COR-L47 (cell line): ENCODE measurements around the gene SELENOO.
A peak's percentile ranks its signal among the peaks of the same experiment; 100 is the strongest.

ENCODE experiments used
- DNase-seq: peaks from one replicate; lab custom pipeline; 2025; lab: John Stamatoyannopoulos, UW

SELENOO gene

DNA sequence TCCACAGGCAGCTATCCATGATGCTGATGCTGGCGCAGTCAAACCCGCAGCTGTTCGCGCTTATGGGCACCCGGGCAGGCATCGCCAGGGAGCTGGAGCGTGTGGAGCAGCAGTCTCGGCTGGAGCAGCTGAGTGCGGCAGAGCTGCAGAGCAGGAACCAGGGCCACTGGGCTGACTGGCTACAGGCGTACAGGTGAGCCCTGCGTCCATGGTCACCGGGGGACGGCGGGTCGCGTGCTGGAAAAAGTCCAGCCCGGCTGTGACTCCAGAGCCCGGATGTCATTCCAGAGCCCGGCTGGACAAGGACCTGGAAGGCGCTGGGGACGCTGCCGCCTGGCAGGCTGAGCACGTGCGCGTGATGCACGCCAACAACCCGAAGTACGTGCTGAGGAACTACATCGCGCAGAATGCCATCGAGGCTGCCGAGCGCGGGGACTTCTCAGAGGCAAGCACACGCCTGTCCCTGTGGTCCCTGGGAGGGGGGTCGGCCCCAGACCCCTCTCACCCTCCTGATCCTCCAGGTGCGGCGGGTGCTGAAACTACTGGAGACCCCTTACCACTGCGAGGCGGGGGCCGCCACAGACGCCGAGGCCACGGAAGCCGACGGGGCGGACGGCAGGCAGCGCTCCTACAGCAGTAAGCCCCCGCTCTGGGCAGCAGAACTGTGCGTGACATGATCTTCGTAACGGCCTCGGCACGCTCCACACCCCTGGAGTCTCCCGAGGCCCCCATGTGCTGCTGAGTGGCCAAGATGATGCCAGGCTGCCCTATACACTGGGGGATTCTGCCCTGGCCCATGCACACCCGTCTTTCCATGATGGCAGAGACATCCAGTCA, 16.1 kb downstream of the SELENOO start:
- DNase-seq, result no peak

DNA sequence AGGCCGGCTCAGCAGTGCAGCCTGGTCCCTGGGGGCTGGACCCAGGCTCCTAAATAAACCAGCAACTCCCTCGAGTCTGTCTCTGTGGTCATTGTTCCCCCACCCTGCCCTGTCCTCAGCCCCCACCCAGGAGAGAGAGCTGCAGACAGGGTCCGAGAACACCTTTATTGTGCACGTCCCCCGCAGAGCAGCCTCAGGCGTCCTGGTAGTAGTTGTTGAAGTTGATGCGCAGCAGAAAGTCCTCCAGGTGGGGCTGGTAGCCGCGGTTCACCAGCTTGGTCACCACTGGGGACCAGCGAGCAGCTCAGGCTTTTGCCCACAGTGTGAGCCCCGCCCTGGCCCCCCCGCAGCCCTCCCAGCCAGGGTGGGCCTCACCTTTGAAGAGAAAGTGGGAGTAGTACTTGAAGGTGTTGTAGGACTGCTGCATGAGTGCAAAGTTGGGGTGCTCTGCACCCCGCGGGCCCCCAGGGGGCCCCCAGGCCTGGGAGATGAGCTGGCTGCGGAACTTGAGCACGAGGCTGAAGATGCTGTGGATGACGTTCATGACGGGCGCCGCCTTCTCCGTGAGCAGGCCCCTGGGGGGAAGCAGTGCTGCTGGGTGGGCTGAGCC, 16.8 kb downstream of the SELENOO start:
- no peak for DNase-seq

DNA sequence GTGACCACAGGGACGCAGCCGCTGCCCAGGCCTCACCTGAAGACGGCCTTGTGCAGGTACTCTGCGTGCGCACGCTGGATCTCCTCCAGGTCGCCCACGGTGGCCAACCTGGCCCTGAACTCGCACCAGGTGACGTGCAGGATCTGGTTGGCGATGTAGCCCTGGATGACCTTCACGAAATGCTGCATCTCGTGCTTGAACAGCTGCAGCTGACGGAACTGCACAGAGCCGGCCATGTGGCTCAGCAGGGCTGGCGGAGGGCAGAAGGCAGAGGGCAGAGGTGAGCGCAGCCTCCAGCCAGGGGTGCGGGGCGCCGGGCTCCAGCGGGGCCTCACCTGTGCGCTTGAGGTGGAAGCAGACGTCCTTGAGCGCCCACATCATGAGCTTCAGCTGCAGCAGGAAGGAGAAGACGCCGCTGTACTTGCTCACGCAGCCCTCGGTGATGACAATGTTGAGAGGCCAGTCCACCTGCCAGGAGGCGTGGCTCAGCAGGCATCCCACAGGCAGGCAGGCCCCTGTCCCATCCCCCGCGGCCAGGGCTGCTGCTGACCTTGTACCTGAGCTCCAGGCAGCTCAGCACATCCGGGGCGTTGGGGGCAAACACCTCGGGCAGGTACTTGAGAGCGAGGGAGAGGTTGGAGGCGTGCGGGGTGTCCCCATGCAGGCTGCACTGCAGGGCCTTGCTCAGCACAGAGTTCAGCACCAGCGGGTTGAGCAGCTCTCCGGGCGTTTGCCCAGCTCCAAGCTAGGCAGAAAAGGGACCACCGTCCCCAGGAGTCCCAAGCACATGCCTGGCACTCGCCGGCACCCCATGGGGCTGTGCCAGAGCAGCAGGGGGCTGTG, 17.6 kb downstream of the SELENOO start:
- DNase-seq, result no peak

DNA sequence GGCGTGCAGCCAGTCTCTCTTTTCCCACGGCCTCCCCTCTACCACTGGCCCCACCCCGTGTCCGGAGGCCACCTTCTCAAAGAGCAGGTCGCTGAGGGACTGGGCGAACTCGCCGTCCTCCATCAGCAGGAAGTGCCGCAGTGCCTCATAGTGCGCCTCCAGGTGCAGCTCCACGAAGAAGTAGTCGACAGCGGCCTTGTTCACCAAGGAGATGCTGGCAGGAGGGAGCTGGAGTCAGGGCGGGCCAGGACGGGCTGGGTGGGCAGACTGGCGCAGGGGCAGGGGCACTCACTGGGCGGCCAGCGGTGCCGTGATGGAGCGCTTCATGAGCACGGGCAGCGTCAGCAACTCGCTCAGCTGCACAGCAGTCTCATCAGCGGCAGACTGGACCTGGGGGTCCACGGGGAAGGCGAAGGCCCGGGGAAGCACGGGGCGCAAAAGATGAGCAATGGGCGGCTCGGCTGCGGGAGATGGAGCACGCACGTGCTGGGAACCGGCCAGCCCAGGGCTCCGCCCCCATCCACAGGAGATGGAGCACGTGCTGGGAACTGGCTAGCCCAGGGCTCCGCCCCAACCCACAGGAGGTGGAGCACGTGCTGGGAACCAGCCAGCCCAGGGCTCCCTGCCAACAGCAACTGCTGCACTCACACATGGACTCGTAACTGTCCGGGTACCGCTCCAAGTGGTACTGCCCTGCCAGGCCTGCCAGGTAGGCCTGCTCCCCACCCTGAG, 18.4 kb downstream of the SELENOO start:
- peak; percentile 85 for DNase-seq

DNA sequence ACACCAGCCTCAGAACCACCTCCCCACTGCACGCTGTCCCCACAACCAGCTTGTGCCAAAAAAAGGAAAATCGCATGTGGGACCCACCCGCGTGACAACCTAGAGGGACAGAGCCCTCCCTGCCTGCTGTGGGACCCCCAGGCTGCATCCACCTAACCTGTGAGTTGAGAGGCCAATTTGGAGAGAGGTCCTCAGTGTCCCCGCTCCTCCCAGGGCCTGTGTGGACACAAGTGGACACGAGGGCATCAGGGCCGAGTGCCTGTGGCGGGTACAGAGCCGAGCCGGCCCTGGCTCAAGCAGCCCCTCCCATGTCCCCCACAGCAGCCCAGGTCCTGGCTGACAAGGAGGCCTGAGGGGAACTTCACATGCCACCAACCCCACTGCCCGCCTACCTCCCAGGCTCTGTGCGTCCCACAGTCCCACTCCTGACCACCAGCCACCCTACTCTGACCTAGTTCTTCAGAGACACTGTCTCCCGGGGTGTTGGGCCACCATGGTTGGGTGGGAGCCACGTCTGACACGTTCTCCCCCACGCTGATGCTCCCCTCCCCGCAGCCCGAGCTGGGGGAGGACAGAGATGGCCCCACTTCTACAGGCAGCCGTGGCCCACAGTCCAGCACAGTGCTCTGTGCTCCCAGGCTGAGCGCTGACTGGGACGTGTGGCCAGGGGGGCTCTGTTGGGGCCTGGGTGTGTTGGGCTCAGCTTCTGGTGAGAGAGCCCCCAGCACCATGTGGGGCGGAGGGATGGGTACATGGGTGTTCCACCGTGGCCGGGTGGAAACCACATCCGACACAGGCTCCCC, 19.2 kb downstream of the SELENOO start:
- no peak for DNase-seq

DNA sequence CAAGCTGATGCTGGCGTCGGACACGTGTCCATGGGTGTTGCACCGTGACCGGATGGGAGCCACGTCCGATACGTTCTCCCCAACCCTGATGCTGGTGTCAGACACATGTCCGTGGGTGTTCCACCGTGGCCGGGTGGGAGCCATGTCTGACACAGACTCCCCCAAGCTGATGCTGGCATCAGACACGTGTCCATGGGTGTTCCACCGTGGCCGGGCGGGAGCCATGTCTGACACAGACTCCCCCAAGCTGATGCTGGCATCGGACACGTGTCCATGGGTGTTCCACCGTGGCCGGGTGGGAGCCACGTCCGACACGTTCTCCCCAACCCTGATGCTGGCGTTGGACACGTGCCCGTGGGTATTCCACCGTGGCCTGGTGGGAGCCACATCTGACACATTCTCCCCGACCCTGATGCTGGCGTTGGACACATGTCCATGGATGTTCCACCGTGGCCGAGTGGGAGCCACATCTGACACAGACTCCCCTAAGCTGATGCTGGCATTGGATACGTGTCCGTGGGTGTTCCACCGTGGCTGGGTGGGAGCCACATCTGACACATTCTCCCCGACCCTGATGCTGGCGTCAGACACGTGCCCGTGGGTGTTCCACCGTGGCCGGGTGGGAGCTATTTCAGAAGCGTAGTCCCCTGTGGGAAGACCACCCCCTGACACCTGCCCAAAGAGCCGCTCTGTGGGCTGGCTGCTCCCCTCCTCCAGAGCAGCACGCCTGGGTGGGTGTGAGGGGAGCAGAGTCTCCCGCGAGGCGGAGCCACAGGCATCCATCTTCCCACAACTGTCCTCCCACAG, 20.0 kb downstream of the SELENOO start:
- no peak for DNase-seq

DNA sequence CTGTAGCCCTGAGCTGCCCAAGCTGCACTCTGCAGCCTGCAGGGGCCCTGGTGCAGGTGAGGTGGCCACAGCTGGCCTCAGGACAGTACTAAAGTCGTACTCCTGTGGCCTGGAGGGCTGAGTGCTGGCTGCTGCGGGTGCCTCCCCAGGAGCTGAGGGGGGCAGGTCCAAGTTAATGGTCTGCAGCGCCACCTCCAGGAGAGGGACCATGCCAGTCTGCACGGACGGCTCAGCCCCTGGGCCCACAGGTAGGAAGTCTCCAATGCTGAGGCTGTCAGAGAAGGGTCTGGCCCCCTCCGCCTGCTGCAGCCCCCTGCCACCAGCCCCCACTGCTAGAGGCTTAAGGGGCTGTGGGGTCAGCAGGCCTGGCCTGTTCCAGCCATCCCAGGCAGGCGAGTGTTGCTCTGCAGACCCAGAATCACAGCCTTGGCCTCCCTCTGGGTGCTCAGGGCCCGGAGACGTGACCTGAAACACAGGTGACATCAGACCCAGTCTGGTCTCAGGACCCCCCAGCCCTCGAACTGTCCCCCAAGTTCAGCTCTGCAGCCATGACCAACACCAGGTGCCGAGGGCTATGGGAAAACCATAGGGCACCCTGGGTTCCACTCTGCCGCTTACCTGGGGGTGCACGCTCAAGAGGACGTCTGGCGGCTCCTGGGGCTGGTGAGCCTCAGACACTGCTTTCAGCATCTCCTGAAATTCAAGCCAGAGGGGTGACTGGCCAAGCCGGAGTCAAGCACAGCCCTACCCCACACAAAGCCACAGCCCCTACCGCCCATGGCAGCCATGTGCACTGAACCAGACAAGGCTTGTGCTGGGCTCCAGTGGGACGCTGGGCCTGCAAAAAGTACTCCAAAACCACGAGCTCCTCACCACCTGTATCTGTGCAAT, 20.8 kb downstream of the SELENOO start:
- DNase-seq, result no peak

DNA sequence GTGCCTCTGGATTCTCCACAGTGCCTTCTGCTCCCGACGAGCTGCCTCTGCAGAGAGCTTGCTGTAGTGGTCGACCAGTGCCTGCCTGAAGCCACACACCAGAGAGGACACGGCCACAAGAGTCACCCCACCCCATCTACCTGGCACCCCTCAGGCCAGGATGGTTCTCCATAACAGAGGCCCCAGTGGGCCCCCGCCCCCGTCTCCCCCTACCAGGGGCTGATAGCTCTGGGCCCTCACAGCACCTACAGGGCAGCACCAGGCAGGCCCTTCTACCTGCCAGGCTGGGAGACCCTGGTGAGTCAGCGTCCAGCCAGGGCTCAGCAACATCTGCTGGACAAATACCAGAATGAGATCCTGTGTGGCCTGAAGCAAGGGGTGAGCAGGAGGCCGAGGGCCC, 21.7 kb downstream of the SELENOO start:
- no peak for DNase-seq

DNA sequence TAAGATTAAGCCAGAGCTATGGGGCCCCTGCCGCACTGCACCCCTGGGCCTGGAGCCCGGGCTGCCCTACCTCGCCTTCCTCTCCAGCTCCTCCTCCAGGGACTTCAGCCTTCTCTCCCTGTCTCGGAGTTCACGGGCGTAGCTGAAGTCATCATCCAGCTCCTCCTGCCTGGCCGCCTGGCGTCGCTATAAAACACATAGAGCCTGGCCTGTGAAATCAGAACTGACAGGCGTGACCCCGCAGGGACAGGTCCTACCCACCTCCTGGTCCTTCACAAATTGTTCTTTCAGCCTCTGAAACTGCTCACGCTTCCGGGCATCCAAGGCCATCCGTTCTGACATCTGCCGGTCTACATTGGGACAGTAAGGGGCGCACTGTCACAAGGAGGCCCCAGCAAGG, 23.3 kb downstream of the SELENOO start:
- DNase-seq, result no peak

DNA sequence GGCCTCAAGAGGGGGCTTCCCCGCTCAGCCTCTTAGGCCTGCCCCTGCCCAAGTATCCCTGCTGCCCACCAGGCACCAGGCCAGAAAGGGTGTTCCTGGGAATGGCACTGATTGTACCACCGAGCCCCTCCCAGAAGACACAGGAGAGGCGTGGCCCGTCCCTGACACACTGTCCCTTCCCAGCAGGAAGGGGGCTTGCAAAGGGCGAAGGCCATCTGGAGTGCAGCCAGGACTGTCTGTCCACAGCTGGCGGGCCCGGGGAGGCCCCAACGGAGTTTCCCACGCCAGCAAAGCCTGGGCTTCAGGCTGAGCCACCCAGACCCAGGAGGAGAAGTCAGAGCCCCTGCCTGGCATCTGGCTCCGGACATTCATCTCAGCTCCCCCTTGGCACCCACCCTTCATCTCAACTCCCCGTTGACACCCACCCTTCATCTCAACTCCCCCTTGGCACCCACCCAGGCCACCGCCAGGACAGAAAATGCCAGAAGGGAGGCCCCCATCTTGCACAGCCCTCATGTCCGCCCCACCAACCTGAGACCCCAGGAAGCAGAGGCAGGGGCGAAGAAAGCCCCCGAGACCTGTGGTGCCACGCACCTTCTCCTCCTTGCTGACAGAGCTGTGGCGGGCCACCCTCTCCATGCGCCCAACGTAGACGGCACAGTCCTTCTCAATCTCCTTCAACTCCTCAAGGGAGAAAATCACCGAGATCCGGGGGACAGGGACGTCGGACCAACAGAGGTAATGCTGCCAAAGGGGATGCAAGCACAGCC, 24.6 kb downstream of the SELENOO start:
- no peak for DNase-seq

DNA sequence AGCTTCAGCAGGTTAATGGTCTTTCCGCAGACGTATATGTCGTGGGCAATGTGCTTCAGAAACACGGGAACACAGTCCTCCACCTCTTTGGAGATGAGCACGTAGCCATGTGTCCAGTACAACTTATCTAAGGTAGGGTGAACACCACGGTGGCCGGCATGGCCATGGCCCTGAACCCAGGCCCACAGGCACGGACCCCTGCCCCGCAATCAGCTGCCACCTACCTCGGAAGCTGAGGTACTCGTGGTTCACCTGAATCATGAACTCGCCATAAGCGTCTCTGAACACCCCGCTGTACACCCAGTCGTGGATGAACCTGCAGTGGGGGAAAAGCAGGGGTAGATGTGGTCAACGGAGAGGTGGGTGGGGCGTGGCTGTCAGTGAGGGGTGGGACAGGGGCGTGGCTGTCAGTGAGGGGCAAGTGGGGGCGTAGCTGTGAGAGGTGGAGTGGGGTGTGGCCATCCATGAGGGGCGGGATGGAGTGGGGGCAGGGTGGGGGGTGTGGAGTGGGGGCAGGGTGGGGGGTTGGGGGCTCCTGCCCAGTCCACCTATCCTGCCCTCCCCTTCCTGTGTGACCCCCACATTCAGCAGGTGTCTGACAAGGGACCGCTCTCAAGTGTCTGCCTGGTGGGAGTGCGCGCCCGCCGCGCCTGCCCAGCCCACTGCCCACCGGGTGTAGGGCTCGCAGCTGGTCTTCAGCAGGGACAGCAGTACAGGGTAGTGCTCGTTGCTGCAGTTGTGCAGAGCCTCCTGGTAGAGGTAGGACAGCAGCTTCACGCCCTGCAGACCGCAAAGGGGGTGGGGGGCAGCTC, 25.5 kb downstream of the SELENOO start:
- DNase-seq, result no peak

DNA sequence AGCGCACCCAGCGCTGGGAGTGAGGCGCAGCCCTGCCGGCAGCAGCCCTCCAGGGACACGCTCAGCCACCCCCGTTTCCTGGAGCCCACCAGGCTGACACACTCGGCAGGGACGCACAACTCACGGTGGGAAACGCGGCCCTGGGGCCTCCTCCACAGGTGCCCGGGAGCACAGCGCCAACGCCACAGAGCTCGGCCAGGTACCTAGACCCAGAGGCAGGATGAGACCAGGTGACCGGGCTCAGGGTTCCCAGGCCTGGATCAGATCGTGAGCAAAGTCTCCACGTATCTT, 26.0 kb downstream of the SELENOO start:
- no peak for DNase-seq

DNA sequence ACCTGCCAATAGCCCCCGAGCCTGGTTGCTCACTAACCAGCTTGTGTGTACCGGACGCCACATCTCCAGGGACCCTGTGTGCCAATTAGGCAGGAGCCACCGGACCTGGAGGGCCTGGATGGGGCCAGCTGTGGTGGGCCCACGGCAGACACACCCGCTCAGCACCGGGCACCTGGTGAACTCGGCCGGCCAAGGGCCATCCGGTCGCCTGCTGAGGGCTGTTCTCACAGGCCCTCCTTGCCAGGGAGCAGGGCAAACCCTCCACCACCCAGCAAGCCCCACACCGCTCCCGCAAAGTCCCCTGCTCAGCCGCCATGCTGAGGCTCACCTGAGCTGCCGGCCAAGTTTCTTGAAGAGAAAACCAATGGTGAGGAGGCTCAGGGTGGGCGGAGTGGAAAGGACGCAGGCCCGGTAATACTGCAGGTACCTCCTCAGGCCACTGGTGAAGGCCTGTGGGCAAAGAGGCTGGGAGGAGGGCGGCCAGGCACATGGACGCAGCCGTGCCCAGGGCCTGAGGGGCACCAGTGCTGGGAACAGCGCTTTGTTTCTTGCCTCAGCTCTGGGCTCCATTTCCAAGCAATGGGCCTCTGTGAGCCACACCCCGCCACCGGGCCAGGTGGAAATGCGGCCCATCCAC, 26.9 kb downstream of the SELENOO start:
- no peak for DNase-seq

DNA sequence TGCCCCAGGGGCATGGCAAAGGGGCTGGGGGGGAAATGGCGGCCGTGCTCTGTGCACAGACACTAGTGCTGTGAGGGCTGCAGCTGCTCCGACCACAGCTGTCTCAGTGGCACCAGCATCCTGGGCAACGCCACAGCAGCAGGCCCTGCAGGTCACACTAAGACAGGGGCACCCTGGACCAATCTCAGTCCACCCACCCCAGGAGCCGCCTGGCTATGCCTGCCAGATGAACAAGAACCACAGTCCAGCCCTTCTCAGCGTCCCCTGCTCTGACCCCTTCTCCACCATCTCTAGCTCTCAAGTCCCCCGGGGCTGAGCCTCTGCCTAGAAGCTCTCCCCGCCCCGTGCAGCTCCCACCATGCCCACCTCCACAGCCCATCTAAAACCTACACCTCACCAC, 27.6 kb downstream of the SELENOO start:
- DNase-seq, result no peak

DNA sequence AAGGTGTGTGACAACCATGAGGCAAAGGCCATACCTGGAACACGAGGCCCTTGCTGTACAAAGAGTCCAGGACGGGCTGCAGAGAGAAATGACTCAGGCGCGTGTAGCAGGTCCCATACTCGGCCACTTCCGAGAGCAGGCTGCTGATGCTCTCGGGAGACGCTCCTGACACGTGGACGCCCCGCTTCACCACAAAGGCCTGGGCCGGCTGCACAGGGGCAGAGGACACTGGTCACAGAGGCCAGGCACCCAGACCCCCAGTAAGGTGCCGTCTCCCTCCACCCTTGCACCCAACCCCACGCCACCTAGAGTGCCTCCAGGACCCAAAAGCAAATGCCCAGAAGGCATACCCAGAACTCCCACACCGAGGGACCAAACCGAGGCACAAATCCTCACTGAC, 28.6 kb downstream of the SELENOO start:
- DNase-seq, result no peak

DNA sequence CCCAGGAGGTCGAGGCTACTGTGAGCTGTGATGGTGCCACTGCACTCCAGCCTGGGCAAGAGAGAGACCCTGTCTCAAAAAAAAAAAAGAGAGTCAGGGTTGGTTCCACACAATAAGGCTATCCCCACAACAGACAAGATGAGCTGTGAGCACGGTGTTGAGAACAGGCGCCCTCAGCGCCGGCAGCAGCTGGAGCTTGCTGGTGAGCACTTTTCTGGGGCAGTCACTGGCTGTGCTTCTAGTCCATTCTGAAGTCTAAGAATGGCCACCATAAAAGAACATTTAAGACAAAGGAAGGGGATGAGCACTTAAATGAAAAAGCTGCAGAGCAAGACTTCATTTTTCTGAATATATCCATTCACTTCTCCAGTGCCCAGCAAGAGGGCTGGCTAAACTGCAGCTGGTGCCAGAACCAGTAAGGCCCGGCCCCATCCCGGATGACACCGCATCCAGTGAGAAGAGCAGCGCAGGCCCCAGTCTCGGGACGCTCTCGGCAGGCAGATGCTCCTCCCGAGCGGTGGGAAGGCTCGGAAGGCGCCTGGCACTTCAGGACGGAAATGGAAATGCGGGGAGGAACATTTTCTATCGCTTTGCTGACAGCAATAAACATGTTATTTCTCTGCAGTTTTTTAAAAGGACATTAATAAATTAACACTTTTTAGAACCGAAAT, 31.8 kb downstream of the SELENOO start:
- DNase-seq, result no peak

DNA sequence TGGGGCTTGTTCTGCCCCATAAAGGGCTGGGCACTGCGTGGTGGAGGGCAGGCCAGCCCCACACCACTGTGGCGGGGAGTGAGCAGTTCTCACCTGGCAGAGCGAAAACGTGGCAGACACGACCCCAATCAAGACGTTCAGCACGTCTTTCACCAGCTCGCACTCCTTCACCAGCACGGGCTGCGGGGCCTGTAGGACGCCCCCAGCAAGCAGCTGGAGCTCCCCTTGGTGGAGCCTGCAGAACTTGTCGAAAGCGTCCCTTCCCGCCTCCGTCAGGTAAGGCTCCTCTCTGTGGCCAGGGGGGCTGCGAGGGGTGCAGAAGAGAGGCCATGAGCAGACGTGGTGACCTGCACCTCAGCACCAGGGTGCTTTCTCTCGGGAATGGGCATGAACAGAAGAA, 32.4 kb downstream of the SELENOO start:
- no peak for DNase-seq
